Coronary artery (tissue), 2 donors: Measurements from ENCODE around the gene DDAH2.

ENCODE experiments used
- DNase-seq: peaks from one replicate; pipeline ENCODE4 v3.0.0-alpha.2; 2017; ENCODE audit warnings: low spot score
- H3K27ac ChIP-seq, 2 donors: fragments of 200-600 bp; sonication (generic); one replicate each; pipeline ENCODE4 v1.5.1; 2016 to 2019
- H3K4me3 ChIP-seq: fragments of 200-600 bp; sonication (generic); 2 replicates; pipeline ENCODE4 v1.5.1; 2016; ENCODE audit warnings: mild to moderate bottlenecking, moderate library complexity
- CTCF ChIP-seq: fragments of 200-600 bp; sonication (generic); IDR thresholded peaks from one replicate; pipeline ENCODE4 v1.5.1; 2019; ENCODE audit warnings: antibody characterized with exemption

DDAH2 gene

GRCh38 chr6:31736768-31737314 lies 7.7 kb upstream of the DDAH2 start:
- H3K4me3 ChIP-seq, result peak overlapping the region; percentile 76
- no peak for DNase-seq
- H3K27ac ChIP-seq, result peak overlapping the region; percentile 94 to 96
- no peak for TF ChIP-seq CTCF

- H3K4me3 ChIP-seq, result peak within 1 kb of the TSS; percentile 76
- DNase-seq, result peak; percentile 95
- H3K27ac ChIP-seq, result peak within 1 kb of the TSS; percentile 94 to 96
- no peak for TF ChIP-seq CTCF
Observed at GRCh38 chr6:31736021-31736767, 7.1 kb upstream of the DDAH2 start, which contains the start of gene CLIC1. CLIC1 (minus strand) TSS chr6:31736530; CDS start chr6:31736300, 230 bp downstream.

GRCh38 chr6:31734821-31735406 lies 5.8 kb upstream of the DDAH2 start:
- H3K4me3 ChIP-seq, result peak overlapping the region; percentile 76
- peak overlapping the region; percentile 94 to 96 for H3K27ac ChIP-seq
- no peak for TF ChIP-seq CTCF
- no peak for DNase-seq

- Histone ChIP-seq H3K27ac (peak overlapping the region; percentile 94 to 96), H3K4me3 (peak overlapping the region; percentile 76)
- DNase-seq, result no peak
- TF ChIP-seq CTCF, result no peak
Observed at GRCh38 chr6:31734247-31734820, 5.2 kb upstream of the DDAH2 start.

GRCh38 chr6:31733734-31734133 lies 4.6 kb upstream of the DDAH2 start:
- TF ChIP-seq CTCF, result no peak
- Histone ChIP-seq H3K27ac (peak overlapping the region; percentile 94 to 96), H3K4me3 (peak overlapping the region; percentile 76)
- no peak for DNase-seq

- H3K27ac ChIP-seq, result peak overlapping the region in 1 of 2 donors; percentile 4
- no peak for TF ChIP-seq CTCF
- DNase-seq, result no peak
Observed at GRCh38 chr6:31732029-31732428, 2.9 kb upstream of the DDAH2 start.

More at GRCh38 chr6:31732029-31732428, 2.9 kb upstream of the DDAH2 start:
- no peak overlapping the region for H3K4me3 ChIP-seq
